Adipocyte (in vitro differentiated cells): ENCODE results near the gene SLC25A24.
"Not testable (repeated sequence)": the region's sequence is repeated elsewhere in the genome, so short reads cannot be mapped to it uniquely, and the experiment has no call there.

ENCODE experiments used
- DNase-seq: peaks from one replicate; pipeline ENCODE4 v3.0.0-alpha.2; 2015; ENCODE audit warnings: low read depth
- H3K27me3 ChIP-seq: replicated peaks from 2 replicates; pipeline ENCODE4 v1.7.0; 2013; ENCODE audit warnings: mild to moderate bottlenecking, low read length, moderate library complexity; ENCODE audit not compliant: control insufficient read depth, insufficient read depth
- H3K36me3 ChIP-seq: 2 replicates; pipeline ENCODE4 v1.7.0; 2013; ENCODE audit warnings: low read length, mild to moderate bottlenecking, moderate library complexity; ENCODE audit not compliant: control insufficient read depth, insufficient read depth, severe bottlenecking
- H3K4me1 ChIP-seq: 2 replicates; pipeline ENCODE4 v1.7.0; 2013; ENCODE audit warnings: mild to moderate bottlenecking, low read length, moderate library complexity; ENCODE audit not compliant: control insufficient read depth, insufficient read depth
- H3K4me3 ChIP-seq: 2 replicates; pipeline ENCODE4 v1.7.0; 2013; ENCODE audit warnings: mild to moderate bottlenecking, low read length, moderate library complexity
- H3K9ac ChIP-seq: 2 replicates; pipeline ENCODE4 v1.7.0; 2013; ENCODE audit warnings: mild to moderate bottlenecking, low read length, moderate library complexity
- H3K9me3 ChIP-seq: 2 replicates; pipeline ENCODE4 v1.7.0; 2013; ENCODE audit warnings: mild to moderate bottlenecking, low read length, moderate library complexity; ENCODE audit not compliant: control insufficient read depth

Gene SLC25A24

GRCh38 chr1:108199781-108200686 lies at the start of gene SLC25A24:
TSS of gene SLC25A24 (minus strand) at chr1:108200343. CDS start at chr1:108200138, 205 bp downstream.
- Histone ChIP-seq H3K9ac (peak within 1 kb of the TSS; percentile 99), H3K4me3 (peak within 1 kb of the TSS; percentile 98), H3K36me3 (peaks cover 14% of the 10 kb centered on the region), H3K9me3 (peaks cover 2% of the 10 kb centered on the region), H3K27me3 (no peaks in the 10 kb centered on the region), H3K4me1 (peaks cover 38% of the 10 kb centered on the region)
- peak; percentile 96 for DNase-seq

- not testable (repeated sequence) for H3K9ac ChIP-seq, DNase-seq, H3K4me3 ChIP-seq, H3K27me3 ChIP-seq, H3K4me1 ChIP-seq, H3K9me3 ChIP-seq, H3K36me3 ChIP-seq
Observed at GRCh38 chr1:108243976-108244375, 43.8 kb upstream of the SLC25A24 start, which contains the start of gene NBPF4. TSS of gene NBPF4 (minus strand) at chr1:108244076. CDS start at chr1:108243761, 315 bp downstream.

GRCh38 chr1:108239426-108239825 lies 39.3 kb upstream of the SLC25A24 start:
- H3K27me3 ChIP-seq, H3K9me3 ChIP-seq, DNase-seq, H3K9ac ChIP-seq, H3K4me1 ChIP-seq, H3K36me3 ChIP-seq, H3K4me3 ChIP-seq: not testable (repeated sequence)

- not testable (repeated sequence) for H3K9ac ChIP-seq, DNase-seq, H3K9me3 ChIP-seq, H3K4me3 ChIP-seq, H3K27me3 ChIP-seq, H3K4me1 ChIP-seq, H3K36me3 ChIP-seq
Observed at GRCh38 chr1:108235308-108235707, 35.2 kb upstream of the SLC25A24 start.

GRCh38 chr1:108232183-108232582 lies 32.0 kb upstream of the SLC25A24 start:
- not testable (repeated sequence) for DNase-seq, H3K4me3 ChIP-seq, H3K27me3 ChIP-seq, H3K4me1 ChIP-seq, H3K36me3 ChIP-seq, H3K9ac ChIP-seq, H3K9me3 ChIP-seq

GRCh38 chr1:108229976-108230375 lies 29.8 kb upstream of the SLC25A24 start:
- H3K9me3 ChIP-seq, DNase-seq, H3K36me3 ChIP-seq, H3K9ac ChIP-seq, H3K4me3 ChIP-seq, H3K4me1 ChIP-seq, H3K27me3 ChIP-seq: not testable (repeated sequence)

- not testable (repeated sequence) for H3K27me3 ChIP-seq, H3K4me1 ChIP-seq, H3K4me3 ChIP-seq, H3K9me3 ChIP-seq, DNase-seq, H3K9ac ChIP-seq, H3K36me3 ChIP-seq
Observed at GRCh38 chr1:108227772-108228171, 27.6 kb upstream of the SLC25A24 start.

- H3K36me3 ChIP-seq, H3K4me3 ChIP-seq, H3K4me1 ChIP-seq, H3K27me3 ChIP-seq, DNase-seq, H3K9me3 ChIP-seq, H3K9ac ChIP-seq: not testable (repeated sequence)
Observed at GRCh38 chr1:108226855-108227254, 26.7 kb upstream of the SLC25A24 start.

- H3K36me3 ChIP-seq, H3K9me3 ChIP-seq, DNase-seq, H3K4me3 ChIP-seq, H3K4me1 ChIP-seq, H3K9ac ChIP-seq, H3K27me3 ChIP-seq: not testable (repeated sequence)
Observed at GRCh38 chr1:108223226-108223625, 23.1 kb upstream of the SLC25A24 start.

GRCh38 chr1:108217515-108218174 lies 17.5 kb upstream of the SLC25A24 start:
- not testable (repeated sequence) for DNase-seq

GRCh38 chr1:108217007-108217406 lies 16.9 kb upstream of the SLC25A24 start:
- H3K36me3 ChIP-seq, H3K9ac ChIP-seq, H3K4me1 ChIP-seq, H3K9me3 ChIP-seq, H3K27me3 ChIP-seq, H3K4me3 ChIP-seq, DNase-seq: not testable (repeated sequence)

More at GRCh38 chr1:108217515-108218174, 17.5 kb upstream of the SLC25A24 start:
- H3K36me3 ChIP-seq, H3K9me3 ChIP-seq, H3K4me3 ChIP-seq, H3K9ac ChIP-seq, H3K27me3 ChIP-seq, H3K4me1 ChIP-seq: not testable (repeated sequence)
